ENCODE measurements around the gene UFSP1. TPM values are rescaled to one million over a fixed set of nuclear protein-coding genes. Genes with fewer than 3 reads are reported as not detected.

Gene UFSP1
- total and polyA plus RNA-seq, 2 of the 13 experiments (the other 11 are each of a cell fraction or from before 2014, with no cell fraction given) = 0.65 to 3.3 TPM

GRCh38 chr7:100873599-100874299, 15.8 kb downstream of the UFSP1 start:
- WGBS (ENCODE audit: low lambda C conversion rate) = 91% methylated on average over 10 of the region's 10 CpGs
- POLR2A ChIA-PET = interaction anchor here (0.6 to 0.8 kb wide), 2 partner anchors 16 to 193 kb away, joined by 3 read pairs; partner anchors contain the start of gene UFSP1
- CTCF ChIA-PET (ENCODE audit: low intra/inter-chr PET ratio, low total read pairs) = no interaction called here
- Histone ChIP-seq H3K27me3 (ENCODE audit: control insufficient read depth in 1 of 2, insufficient read depth in 2 of 2, low read length in 2 of 2) (peaks cover 0 to 2% of the 10 kb centered on the region in 2 experiments; a peak in 2 of 5 replicates), H3K4me2 (ENCODE audit: low read depth, low read length) (peak overlapping the region; percentile 82), H2AFZ (ENCODE audit: low read length) (no peak overlapping the region), H3K9ac (ENCODE audit: insufficient read depth, low read depth, low read length) (peak overlapping the region; percentile 91), H3K36me3 (replicated peaks in 1 of 2; ENCODE audit: control insufficient read depth in 1 of 2, insufficient read depth in 2 of 2, low read length in 2 of 2) (peaks cover 1 to 16% of the 10 kb centered on the region in 2 experiments; a peak in 4 of 5 replicates), H3K27ac (ENCODE audit: extremely low read length, insufficient read depth, low read length) (peak overlapping the region; percentile 87), H3K4me1 (ENCODE audit: insufficient read depth, low read length) (peaks cover 38% of the 10 kb centered on the region), H3K4me3 (replicated peaks in 1 of 3; ENCODE audit: insufficient read depth in 1 of 3, low read depth in 2 of 3, low read length in 3 of 3) (peak overlapping the region; percentile 55 to 89 (median 86)), H3K9me3 (ENCODE audit: low read length) (no peaks in the 10 kb centered on the region), H3K79me2 (ENCODE audit: insufficient read depth, low read length) (peaks cover 36% of the 10 kb centered on the region), H4K20me1 (ENCODE audit: insufficient read depth, low read length) (peaks cover 19% of the 10 kb centered on the region)
- ATAC-seq = no peak
- in situ Hi-C loops (cut with HindIII; ENCODE audit: extremely low pct_ligation_motif_present, low pct_unique_long_range_greater_than_20kb) (no loop called here), intact Hi-C loops (cut with micrococcal nuclease; ENCODE audit: unreplicated experiment) (loop anchor here (1.0 kb wide), 1 partner anchor 167 kb away; the partner anchor contains the start of gene POP7)
- no TSS peak for BruUV-seq (replicated peaks)
- DNase-seq (ENCODE audit: low spot score) = no peak
- FAIRE-seq = no peak
- TF ChIP-seq CTCF (CRISPR knock-in tag; IDR thresholded peaks at IDR 0.05) = no peak
- TF ChIP-seq THYN1 (CRISPR knock-in tag; IDR thresholded peaks at IDR 0.05; ENCODE audit: borderline replicate concordance, low read depth) = no peak
- TF ChIP-seq RARA (CRISPR knock-in tag; IDR thresholded peaks at IDR 0.05) = no peak
- no peak for TF ChIP-seq ZNF7 (CRISPR knock-in tag; IDR thresholded peaks at IDR 0.05)
- TF ChIP-seq MBD4 (IDR thresholded peaks at IDR 0.05; ENCODE audit: borderline replicate concordance, low read length) = no peak
- TF ChIP-seq, protein P1, sequence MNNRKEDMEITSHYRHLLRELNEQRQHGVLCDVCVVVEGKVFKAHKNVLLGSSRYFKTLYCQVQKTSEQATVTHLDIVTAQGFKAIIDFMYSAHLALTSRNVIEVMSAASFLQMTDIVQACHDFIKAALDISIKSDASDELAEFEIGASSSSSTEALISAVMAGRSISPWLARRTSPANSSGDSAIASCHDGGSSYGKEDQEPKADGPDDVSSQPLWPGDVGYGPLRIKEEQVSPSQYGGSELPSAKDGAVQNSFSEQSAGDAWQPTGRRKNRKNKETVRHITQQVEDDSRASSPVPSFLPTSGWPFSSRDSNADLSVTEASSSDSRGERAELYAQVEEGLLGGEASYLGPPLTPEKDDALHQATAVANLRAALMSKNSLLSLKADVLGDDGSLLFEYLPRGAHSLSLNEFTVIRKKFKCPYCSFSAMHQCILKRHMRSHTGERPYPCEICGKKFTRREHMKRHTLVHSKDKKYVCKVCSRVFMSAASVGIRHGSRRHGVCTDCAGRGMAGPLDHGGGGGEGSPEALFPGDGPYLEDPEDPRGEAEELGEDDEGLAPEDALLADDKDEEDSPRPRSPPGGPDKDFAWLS (CRISPR knock-in tag; IDR thresholded peaks at IDR 0.05; ENCODE audit: borderline replicate concordance) = no peak
- TF ChIP-seq, protein P2, sequence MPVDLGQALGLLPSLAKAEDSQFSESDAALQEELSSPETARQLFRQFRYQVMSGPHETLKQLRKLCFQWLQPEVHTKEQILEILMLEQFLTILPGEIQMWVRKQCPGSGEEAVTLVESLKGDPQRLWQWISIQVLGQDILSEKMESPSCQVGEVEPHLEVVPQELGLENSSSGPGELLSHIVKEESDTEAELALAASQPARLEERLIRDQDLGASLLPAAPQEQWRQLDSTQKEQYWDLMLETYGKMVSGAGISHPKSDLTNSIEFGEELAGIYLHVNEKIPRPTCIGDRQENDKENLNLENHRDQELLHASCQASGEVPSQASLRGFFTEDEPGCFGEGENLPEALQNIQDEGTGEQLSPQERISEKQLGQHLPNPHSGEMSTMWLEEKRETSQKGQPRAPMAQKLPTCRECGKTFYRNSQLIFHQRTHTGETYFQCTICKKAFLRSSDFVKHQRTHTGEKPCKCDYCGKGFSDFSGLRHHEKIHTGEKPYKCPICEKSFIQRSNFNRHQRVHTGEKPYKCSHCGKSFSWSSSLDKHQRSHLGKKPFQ (CRISPR knock-in tag; IDR thresholded peaks at IDR 0.05; ENCODE audit: insufficient replicate concordance) = no peak
- no peak for TF ChIP-seq SP1 (IDR thresholded peaks at IDR 0.05)
- no peak for TF ChIP-seq SP1 (CRISPR knock-in tag; IDR thresholded peaks at IDR 0.05)
- TF ChIP-seq SOX6 (IDR thresholded peaks at IDR 0.05) = no peak
- TF ChIP-seq SOX6 (CRISPR knock-in tag; IDR thresholded peaks at IDR 0.05) = 0 out of 2 replicates have a peak, but pooled peaks have one; percentile 7
- no peak for TF ChIP-seq ZNF33B (CRISPR knock-in tag; IDR thresholded peaks at IDR 0.05)
- no peak for TF ChIP-seq CBX2 (IDR thresholded peaks at IDR 0.05; ENCODE audit: low read depth, low read length)
- no peak for TF ChIP-seq CBX2 (CRISPR knock-in tag; IDR thresholded peaks at IDR 0.05; ENCODE audit: low read depth)
- TF ChIP-seq FOXC1 (CRISPR knock-in tag; IDR thresholded peaks at IDR 0.05; ENCODE audit: borderline replicate concordance) = no peak
- no peak for TF ChIP-seq CHCHD3 (CRISPR knock-in tag; IDR thresholded peaks at IDR 0.05)
- TF ChIP-seq FOSL1 (CRISPR knock-in tag; IDR thresholded peaks at IDR 0.05; ENCODE audit: borderline replicate concordance) = no peak
- TF ChIP-seq, protein P3, sequence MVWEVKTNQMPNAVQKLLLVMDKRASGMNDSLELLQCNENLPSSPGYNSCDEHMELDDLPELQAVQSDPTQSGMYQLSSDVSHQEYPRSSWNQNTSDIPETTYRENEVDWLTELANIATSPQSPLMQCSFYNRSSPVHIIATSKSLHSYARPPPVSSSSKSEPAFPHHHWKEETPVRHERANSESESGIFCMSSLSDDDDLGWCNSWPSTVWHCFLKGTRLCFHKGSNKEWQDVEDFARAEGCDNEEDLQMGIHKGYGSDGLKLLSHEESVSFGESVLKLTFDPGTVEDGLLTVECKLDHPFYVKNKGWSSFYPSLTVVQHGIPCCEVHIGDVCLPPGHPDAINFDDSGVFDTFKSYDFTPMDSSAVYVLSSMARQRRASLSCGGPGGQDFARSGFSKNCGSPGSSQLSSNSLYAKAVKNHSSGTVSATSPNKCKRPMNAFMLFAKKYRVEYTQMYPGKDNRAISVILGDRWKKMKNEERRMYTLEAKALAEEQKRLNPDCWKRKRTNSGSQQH (CRISPR knock-in tag; IDR thresholded peaks at IDR 0.05; ENCODE audit: low read depth) = no peak
- TF ChIP-seq NRL (CRISPR knock-in tag; IDR thresholded peaks at IDR 0.05; ENCODE audit: borderline replicate concordance) = no peak

Data from HepG2 (cell line).